LNCAP (cell line): ENCODE data around the gene CCDC85B.

Experiments
- TF ChIP-seq, protein P1 (sequence below): fragments of 450-650 bp; IDR thresholded peaks from 2 replicates; pipeline ENCODE4 v1.5.1; 2017; ENCODE audit warnings: mild to moderate bottlenecking

CCDC85B gene

DNA sequence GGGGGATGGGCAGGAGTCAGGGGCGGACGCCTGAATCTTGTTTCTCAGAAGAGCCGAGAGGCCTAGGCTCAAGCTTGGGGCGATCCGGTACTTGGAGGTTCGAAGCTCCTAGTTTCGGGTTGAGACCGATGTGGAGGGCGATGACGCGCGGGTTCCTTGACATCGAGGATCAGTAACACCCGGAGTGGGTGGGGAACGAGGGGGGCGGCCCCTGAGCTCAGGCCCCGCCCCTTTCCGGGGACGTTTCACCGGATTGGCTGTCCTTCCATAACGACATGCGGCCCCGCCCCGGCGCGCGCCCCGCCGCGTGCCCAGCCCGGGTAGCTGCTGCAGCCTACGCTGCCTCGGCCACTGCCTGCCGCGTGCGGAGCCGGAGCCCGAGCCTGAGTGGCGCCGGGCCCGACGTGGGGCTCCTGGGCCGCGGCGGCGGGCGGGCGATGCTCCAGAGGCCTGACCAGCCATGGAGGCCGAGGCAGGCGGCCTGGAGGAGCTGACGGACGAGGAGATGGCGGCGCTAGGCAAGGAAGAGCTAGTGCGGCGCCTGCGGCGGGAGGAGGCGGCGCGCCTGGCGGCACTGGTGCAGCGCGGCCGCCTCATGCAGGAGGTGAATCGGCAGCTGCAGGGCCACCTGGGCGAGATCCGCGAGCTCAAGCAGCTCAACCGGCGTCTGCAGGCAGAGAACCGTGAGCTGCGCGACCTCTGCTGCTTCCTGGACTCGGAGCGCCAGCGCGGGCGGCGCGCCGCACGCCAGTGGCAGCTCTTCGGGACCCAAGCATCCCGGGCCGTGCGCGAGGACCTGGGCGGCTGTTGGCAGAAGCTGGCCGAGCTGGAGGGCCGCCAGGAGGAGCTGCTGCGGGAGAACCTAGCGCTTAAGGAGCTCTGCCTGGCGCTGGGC is at the start of gene CCDC85B:
CCDC85B (plus strand) TSS at position 350 of the 895 bp plus-strand sequence; CDS start at position 461, 111 bp downstream.
- TF ChIP-seq, protein P1, sequence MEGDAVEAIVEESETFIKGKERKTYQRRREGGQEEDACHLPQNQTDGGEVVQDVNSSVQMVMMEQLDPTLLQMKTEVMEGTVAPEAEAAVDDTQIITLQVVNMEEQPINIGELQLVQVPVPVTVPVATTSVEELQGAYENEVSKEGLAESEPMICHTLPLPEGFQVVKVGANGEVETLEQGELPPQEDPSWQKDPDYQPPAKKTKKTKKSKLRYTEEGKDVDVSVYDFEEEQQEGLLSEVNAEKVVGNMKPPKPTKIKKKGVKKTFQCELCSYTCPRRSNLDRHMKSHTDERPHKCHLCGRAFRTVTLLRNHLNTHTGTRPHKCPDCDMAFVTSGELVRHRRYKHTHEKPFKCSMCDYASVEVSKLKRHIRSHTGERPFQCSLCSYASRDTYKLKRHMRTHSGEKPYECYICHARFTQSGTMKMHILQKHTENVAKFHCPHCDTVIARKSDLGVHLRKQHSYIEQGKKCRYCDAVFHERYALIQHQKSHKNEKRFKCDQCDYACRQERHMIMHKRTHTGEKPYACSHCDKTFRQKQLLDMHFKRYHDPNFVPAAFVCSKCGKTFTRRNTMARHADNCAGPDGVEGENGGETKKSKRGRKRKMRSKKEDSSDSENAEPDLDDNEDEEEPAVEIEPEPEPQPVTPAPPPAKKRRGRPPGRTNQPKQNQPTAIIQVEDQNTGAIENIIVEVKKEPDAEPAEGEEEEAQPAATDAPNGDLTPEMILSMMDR, result no peak; the same call in 1 of the 2 replicates

DNA sequence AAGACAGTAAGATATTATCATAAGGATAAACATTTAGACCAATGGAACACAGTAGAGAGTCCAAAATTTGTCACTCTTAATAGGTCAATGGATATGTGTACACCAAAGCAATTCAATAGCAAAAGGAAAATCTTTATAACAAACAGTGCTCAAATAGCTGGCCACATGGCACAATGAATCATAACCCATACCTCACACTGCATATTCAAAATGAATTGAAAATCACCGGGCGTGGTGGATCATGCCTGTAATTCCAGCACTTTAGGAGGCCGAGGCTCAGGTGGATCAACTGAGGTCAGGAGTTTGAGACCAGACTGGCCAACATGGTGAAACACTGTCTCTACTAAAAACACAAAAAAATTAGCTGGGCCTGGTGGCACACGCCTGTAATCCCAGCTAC is 48.3 kb upstream of the CCDC85B start:
- TF ChIP-seq, protein P1, result no peak

DNA sequence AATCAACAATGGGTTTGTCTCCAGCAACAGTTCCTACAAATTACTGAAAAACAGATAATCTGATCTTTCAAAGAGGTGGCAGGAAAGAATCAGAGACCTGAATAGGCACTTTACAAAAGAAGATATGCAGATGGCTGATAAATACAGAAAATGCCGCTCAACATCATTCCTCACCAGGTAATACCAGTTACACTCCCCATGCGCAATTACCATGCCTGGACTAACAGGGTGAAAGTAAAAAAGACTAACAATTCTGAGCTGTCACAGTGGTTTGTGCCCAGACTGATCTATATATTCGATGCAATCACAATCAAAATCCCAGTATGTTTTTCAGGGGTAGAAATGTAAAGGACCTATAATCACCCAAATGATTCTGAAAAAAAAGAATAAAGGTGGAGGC is 46.7 kb upstream of the CCDC85B start:
- TF ChIP-seq, protein P1, result no peak

DNA sequence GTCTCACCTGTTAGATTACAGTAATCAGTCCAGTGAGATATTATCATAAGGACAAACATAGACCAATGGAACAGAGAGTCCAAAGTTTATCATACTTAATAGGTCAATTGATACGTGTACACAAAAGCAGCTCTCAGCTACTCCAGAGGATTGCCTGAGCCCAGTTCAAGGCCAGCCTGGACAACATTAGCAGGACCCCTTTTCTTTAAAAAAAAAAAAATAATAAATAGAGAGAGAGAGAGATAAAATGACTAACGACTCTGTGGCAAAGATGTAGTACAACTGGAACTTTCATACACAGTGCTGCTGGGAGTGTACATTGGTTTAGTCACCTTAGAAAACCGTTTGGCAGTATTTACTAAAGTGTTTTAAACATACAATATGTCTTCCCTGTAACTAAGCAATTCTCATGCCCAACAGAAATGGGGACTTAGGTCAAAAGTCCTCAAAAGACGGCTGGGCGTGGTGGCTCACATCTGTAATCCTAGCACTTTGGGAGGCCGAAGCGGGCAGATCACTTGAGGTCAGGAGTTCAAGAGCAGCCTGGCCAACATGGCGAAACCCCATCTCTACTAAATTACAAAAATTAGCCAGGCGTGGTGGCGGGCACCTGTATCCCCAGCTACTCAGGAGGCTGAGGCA is 46.1 kb upstream of the CCDC85B start:
- TF ChIP-seq, protein P1, result no peak

DNA sequence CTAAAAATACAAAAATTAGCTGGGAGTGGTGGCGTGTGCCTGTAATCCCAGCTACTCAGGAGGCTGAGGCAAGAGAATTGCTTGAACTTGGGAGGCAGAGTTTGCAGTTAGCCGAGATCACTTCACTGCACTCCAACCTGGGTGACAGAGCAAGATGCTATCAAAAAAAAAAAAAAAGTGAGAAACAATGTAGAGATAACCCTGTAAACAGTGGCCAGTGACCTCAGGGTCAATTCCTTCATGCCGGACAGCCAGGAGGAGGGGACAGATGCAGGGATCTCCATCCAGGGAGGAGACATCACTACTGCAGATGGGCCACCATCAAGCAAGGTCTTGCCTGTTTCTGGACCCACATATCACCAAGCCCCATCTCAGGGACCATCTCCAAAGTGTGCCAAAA is 42.7 kb upstream of the CCDC85B start:
- TF ChIP-seq, protein P1, result no peak

DNA sequence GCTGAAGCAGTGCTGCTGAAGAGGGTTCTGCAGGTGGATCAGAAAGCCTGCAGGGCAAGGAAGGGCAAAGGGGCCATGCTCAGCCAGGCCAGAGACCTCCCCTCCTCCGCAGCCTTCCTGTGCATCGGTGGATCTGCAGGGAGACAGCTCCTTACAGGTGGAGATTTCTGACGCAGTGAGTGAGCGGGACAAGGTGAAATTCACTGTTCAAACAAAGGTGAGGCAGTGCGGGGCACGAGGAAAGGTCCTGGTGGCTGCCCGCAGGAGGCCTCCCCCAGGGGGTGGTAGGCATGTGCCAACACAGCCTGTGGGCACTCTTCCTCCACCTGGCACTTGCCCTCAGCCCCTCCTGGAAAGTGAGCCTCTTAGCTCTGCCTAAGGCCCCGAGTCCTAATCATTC is 41.1 kb upstream of the CCDC85B start:
- TF ChIP-seq, protein P1, result no peak

DNA sequence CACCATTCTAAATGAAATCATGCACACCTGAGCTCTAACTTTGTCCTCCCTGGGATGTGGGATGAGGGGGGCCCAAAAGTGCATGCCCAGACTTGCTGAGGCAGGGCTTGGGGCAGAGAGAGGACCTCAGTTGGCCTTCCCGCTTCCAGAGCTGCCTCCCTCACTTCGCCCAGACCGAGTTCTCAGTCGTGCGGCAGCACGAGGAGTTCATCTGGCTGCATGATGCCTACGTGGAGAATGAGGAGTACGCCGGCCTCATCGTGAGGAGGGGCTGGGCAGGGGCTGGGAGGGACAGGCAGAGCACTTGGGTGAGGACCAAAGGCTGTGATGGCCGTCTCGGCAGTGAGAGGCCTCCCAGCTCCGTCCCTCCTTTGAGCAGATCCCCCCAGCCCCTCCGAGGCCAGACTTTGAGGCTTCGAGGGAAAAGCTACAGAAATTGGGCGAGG is 40.7 kb upstream of the CCDC85B start:
- TF ChIP-seq, protein P1, result no peak
